Lung (tissue), 12 donors: ENCODE measurements around the gene POU2F1. TPM values are rescaled to one million over a fixed set of nuclear protein-coding genes. Genes with fewer than 3 reads are reported as not detected.

Source experiments
- ATAC-seq: fragments of 200-7000 bp; cut with Tn5 transposase; one replicate; pipeline ENCODE4 v1.9.1; 2020; ENCODE audit warnings: moderate number of reproducible peaks; ENCODE audit not compliant: insufficient read depth, low FRiP score
- DNase-seq, 3 donors: peaks; one replicate each; pipeline ENCODE4 v3.0.0-alpha.2; 2013 to 2017
- H3K27ac ChIP-seq, 2 donors: one replicate each; pipeline ENCODE4 v1.5.1; 2013; ENCODE audit warnings: mild to moderate bottlenecking in 2 of 2, moderate library complexity in 2 of 2, control low read depth in 1 of 2, inconsistent platforms in 1 of 2, low read depth in 1 of 2, low read length in 1 of 2
- H3K27me3 ChIP-seq, 3 donors: one replicate each; pipeline ENCODE4 v1.5.1; 2013; ENCODE audit warnings: low read length in 2 of 3; ENCODE audit not compliant: control insufficient read depth in 3 of 3, insufficient read depth in 3 of 3
- H3K36me3 ChIP-seq, 4 donors: one replicate each; pipeline ENCODE4 v1.5.1; 2013; ENCODE audit warnings: low read length in 4 of 4, mild to moderate bottlenecking in 1 of 4, moderate library complexity in 1 of 4; ENCODE audit not compliant: control insufficient read depth in 4 of 4, insufficient read depth in 4 of 4
- H3K4me1 ChIP-seq, 5 donors: one replicate each; pipeline ENCODE4 v1.5.1; 2013; ENCODE audit warnings: low read length in 5 of 5, mild to moderate bottlenecking in 2 of 5, moderate library complexity in 1 of 5; ENCODE audit not compliant: control insufficient read depth in 5 of 5, insufficient read depth in 5 of 5
- H3K4me3 ChIP-seq: one replicate; pipeline ENCODE4 v1.5.1; 2013; ENCODE audit warnings: mild to moderate bottlenecking, control low read depth, moderate library complexity
- H3K9ac ChIP-seq, 2 donors: one replicate each; pipeline ENCODE4 v1.5.1; 2013; ENCODE audit warnings: low read length in 2 of 2, control low read depth in 1 of 2; ENCODE audit not compliant: insufficient read depth in 1 of 2
- H3K9me3 ChIP-seq, 4 donors: one replicate each; pipeline ENCODE4 v1.5.1; 2013; ENCODE audit warnings: low read length in 3 of 4, mild to moderate bottlenecking in 1 of 4, moderate library complexity in 1 of 4; ENCODE audit not compliant: control insufficient read depth in 4 of 4, insufficient read depth in 3 of 4
- CTCF ChIP-seq: IDR thresholded peaks from 2 replicates; pipeline ENCODE4 v1.5.1; 2012; ENCODE audit warnings: mild to moderate bottlenecking; ENCODE audit errors: control extremely low read depth, extremely low read depth
- WGBS, 2 donors: extraction: QIAGEN DNeasy Blood & Tissue Kit; methylation state at CpG; one replicate each; pipeline ENCODE4 v1.1.7; 2013; 5-methylcytosine and 5-hydroxymethylcytosine counted together
- polyA plus RNA-seq, 2 donors: library from polyadenylated mRNA; stranded (reverse); fragments of 200-250 nt; gene quantifications; one replicate each; pipeline ENCODE4 v1.2.1, GENCODE V29; 2013
- total RNA-seq, 2 donors: library from RNA; depleted of rRNA in 1 of 2; stranded (reverse); fragments of >200 nt in 1 of 2; gene quantifications; one replicate each; pipeline ENCODE4 v1.2.1, GENCODE V29; 2014 to 2021
- donor health status: control.
- donor health status: control.
- donor health status: Bipolar disorder and iron deficiency.
- donor health status: healthy.
- donor health status: DM: yes; HTN: yes; CAD: no.

POU2F1 gene
- total and polyA plus RNA-seq, 4 donors = 2.0 to 34.4 (median 8.7) TPM

- TF ChIP-seq CTCF = peak; percentile 58
- Histone ChIP-seq H3K27me3 (no peaks in the 10 kb centered on the region), H3K9ac (no peak overlapping the region), H3K27ac (no peak overlapping the region), H3K9me3 (no peaks in the 10 kb centered on the region), H3K36me3 (peaks cover 2 to 17% (median 8%) of the 10 kb centered on the region in 4 donors), H3K4me3 (no peak overlapping the region), H3K4me1 (peaks cover 0 to 10% (median 2%) of the 10 kb centered on the region in 5 donors)
- DNase-seq (peak; percentile 43 to 69 (median 49)), ATAC-seq (no peak)
- WGBS, 2 donors = 57 to 64% methylated on average over 8 of the region's 8 CpGs
Measured at GRCh38 chr1:167401260-167401873, 180.7 kb downstream of the POU2F1 start.

GRCh38 chr1:167404161-167404888 lies 183.6 kb downstream of the POU2F1 start:
- Histone ChIP-seq H3K27ac (no peak overlapping the region), H3K27me3 (no peaks in the 10 kb centered on the region), H3K9ac (no peak overlapping the region), H3K9me3 (no peaks in the 10 kb centered on the region), H3K36me3 (peaks cover 1 to 6% (median 2%) of the 10 kb centered on the region in 4 donors), H3K4me1 (peaks cover 0 to 10% (median 2%) of the 10 kb centered on the region in 5 donors), H3K4me3 (no peak overlapping the region)
- DNase-seq = peak in 2 of 3 donors; percentile 10 to 30
- ATAC-seq = no peak
- 47 to 70% methylated on average over 4 of the region's 4 CpGs for whole genome bisulfite sequencing, 2 donors
- no peak for TF ChIP-seq CTCF

GRCh38 chr1:167404908-167405307 lies 184.2 kb downstream of the POU2F1 start:
- ATAC-seq (no peak), DNase-seq (no peak)
- TF ChIP-seq CTCF = no peak
- Histone ChIP-seq H3K27ac (no peak overlapping the region), H3K9me3 (no peaks in the 10 kb centered on the region), H3K36me3 (peaks cover 0 to 6% (median 2%) of the 10 kb centered on the region in 4 donors), H3K4me3 (no peak overlapping the region), H3K27me3 (no peaks in the 10 kb centered on the region), H3K4me1 (peaks cover 0 to 10% (median 2%) of the 10 kb centered on the region in 5 donors), H3K9ac (no peak overlapping the region)
- 69 to 90% methylated on average over 3 of the region's 3 CpGs for WGBS, 2 donors
